GM12878 (cell line): Measurements from ENCODE around the gene DDX49. TPM values are rescaled to one million over a fixed set of nuclear protein-coding genes. Genes with fewer than 3 reads are reported as not detected.

Source experiments
- ATAC-seq: fragments of 200-7000 bp; cut with Tn5 transposase; 3 replicates; pipeline ENCODE4 v1.9.1; 2020; ENCODE audit warnings: mild to moderate bottlenecking, moderate library complexity
- BruUV-seq: library from RNA; stranded (reverse); fragments of 400-500 nt; replicated peaks from 2 replicates; lab custom pipeline; 2021; lab: Mats Ljungman, UMichigan
- CTCF ChIA-PET: fragments of 300-600 bp; sonication (Branson Sonifier 250); formaldehyde crosslinking; extraction: SDS; loops from one replicate; lab custom pipeline; 2021; ENCODE audit warnings: inconsistent platforms; lab: Yijun Ruan, JAX
- POLR2A ChIA-PET: fragments of 350-600 bp; formaldehyde crosslinking; extraction: SDS; loops from one replicate; lab custom pipeline; 2021; ENCODE audit warnings: inconsistent platforms; lab: Charles Lee
- RAD21 ChIA-PET: fragments of 300-600 bp; sonication (Branson Sonifier 250); formaldehyde crosslinking; loops from one replicate; lab custom pipeline; 2023; ENCODE audit warnings: antibody characterized with exemption; ENCODE audit not compliant: unreplicated experiment; lab: Charles Lee
- SMC1A ChIA-PET: fragments of 300-600 bp; sonication (Branson Sonifier 250); formaldehyde crosslinking; loops from one replicate; lab custom pipeline; 2023; ENCODE audit not compliant: unreplicated experiment, uncharacterized antibody; lab: Charles Lee
- DNase-seq: peaks from one replicate; pipeline ENCODE4 v3.0.0-alpha.2; 2011; ENCODE audit warnings: low read depth, low spot score
- FAIRE-seq: peaks from 3 replicates; lab custom pipeline; 2011; peaks lifted over from hg19 to GRCh38; lab: Jason Lieb, UNC
- H2AFZ ChIP-seq: 2 replicates; pipeline ENCODE4 v1.6.0; 2011; ENCODE audit warnings: low read depth, low read length, control low read depth; ENCODE audit not compliant: control insufficient read depth
- H3K27ac ChIP-seq: 2 replicates; pipeline ENCODE4 v1.5.1; 2011; ENCODE audit warnings: control low read depth; ENCODE audit not compliant: control insufficient read depth, insufficient read depth
- H3K27me3 ChIP-seq, 2 experiments: replicated peaks in 1 of 2; 2 replicates each; pipeline versions ENCODE4 v1.6.0 to v1.6.1; 2011; ENCODE audit warnings: low read length in 1 of 2; ENCODE audit not compliant: control insufficient read depth in 2 of 2, insufficient read depth in 2 of 2
- H3K36me3 ChIP-seq, 2 experiments: 2 replicates each; pipeline ENCODE4 v1.5.1; 2011; ENCODE audit warnings: low read length in 1 of 2; ENCODE audit not compliant: control insufficient read depth in 2 of 2, insufficient read depth in 2 of 2
- H3K4me1 ChIP-seq: 2 replicates; pipeline ENCODE4 v1.6.1; 2011; ENCODE audit warnings: mild to moderate bottlenecking, low read length, moderate library complexity, mixed read lengths; ENCODE audit not compliant: control insufficient read depth, insufficient read depth
- H3K4me2 ChIP-seq: 2 replicates; pipeline ENCODE4 v1.6.0; 2011; ENCODE audit warnings: control low read depth; ENCODE audit not compliant: control insufficient read depth, insufficient read depth
- H3K4me3 ChIP-seq: fragments of 200-600 bp; sonication (generic); 2 replicates; pipeline ENCODE4 v1.5.1; 2016
- H3K79me2 ChIP-seq: 2 replicates; pipeline ENCODE4 v1.6.0; 2011; ENCODE audit warnings: low read length; ENCODE audit not compliant: control insufficient read depth, insufficient read depth
- H3K9ac ChIP-seq: 2 replicates; pipeline ENCODE4 v1.8.0; 2011; ENCODE audit warnings: low read length, control low read depth, mixed read lengths; ENCODE audit not compliant: control insufficient read depth, insufficient read depth
- H3K9me3 ChIP-seq: replicated peaks from 3 replicates; pipeline ENCODE4 v1.5.1; 2011; ENCODE audit warnings: mild to moderate bottlenecking, low read length; ENCODE audit not compliant: control insufficient read depth, insufficient read depth
- H4K20me1 ChIP-seq: 2 replicates; pipeline ENCODE4 v1.6.0; 2011; ENCODE audit not compliant: control insufficient read depth, insufficient read depth
- CEBPB ChIP-seq, 2 experiments: fragments of 150-350 bp in 1 of 2; IDR thresholded peaks; 2 replicates each; pipeline ENCODE4 v1.6.1; 2012 to 2014; ENCODE audit warnings: low read depth in 2 of 2, low read length in 2 of 2, borderline replicate concordance in 1 of 2, inconsistent platforms in 1 of 2
- GABPA ChIP-seq: IDR thresholded peaks from 2 replicates; pipeline ENCODE4 v1.6.1; 2014; ENCODE audit warnings: antibody characterized with exemption, low read depth, mild to moderate bottlenecking, inconsistent platforms
- NFYA ChIP-seq: IDR thresholded peaks from 2 replicates; pipeline ENCODE4 v1.6.1; 2011; ENCODE audit warnings: low read depth, mild to moderate bottlenecking, low read length, improper control_type of control experiment, borderline replicate concordance
- NR2F1 ChIP-seq: fragments of 450-650 bp; conservative IDR thresholded peaks from 2 replicates; pipeline ENCODE4 v1.6.1; 2017; ENCODE audit warnings: mild to moderate bottlenecking
- POLR2A ChIP-seq: IDR thresholded peaks from 2 replicates; pipeline ENCODE4 v1.6.1; 2011; ENCODE audit warnings: low read depth, mild to moderate bottlenecking, low read length
- POLR2AphosphoS5 ChIP-seq: IDR thresholded peaks from 2 replicates; pipeline ENCODE4 v1.6.1; 2011; ENCODE audit warnings: mild to moderate bottlenecking, low read length, inconsistent platforms
- POU2F2 ChIP-seq: IDR thresholded peaks from 3 replicates; pipeline ENCODE4 v1.6.1; 2011; ENCODE audit warnings: low read depth, mild to moderate bottlenecking, low read length, borderline replicate concordance
- TCF12 ChIP-seq: IDR thresholded peaks from 2 replicates; pipeline ENCODE4 v1.6.1; 2011; ENCODE audit warnings: low read depth, mild to moderate bottlenecking, low read length
- TCF7 ChIP-seq: IDR thresholded peaks from 2 replicates; pipeline ENCODE4 v1.6.1; 2014; ENCODE audit warnings: antibody characterized with exemption, borderline replicate concordance
- YY1 ChIP-seq: IDR thresholded peaks from 2 replicates; pipeline ENCODE4 v1.6.1; 2011; ENCODE audit warnings: low read depth, mild to moderate bottlenecking, low read length
- ZNF207 ChIP-seq: fragments of 450-650 bp; IDR thresholded peaks from 2 replicates; pipeline ENCODE4 v1.6.1; 2014; ENCODE audit warnings: antibody characterized with exemption, mild to moderate bottlenecking, borderline replicate concordance
- ZNF687 ChIP-seq: fragments of 450-650 bp; IDR thresholded peaks from 2 replicates; pipeline ENCODE4 v1.6.1; 2017; ENCODE audit warnings: mild to moderate bottlenecking, moderate library complexity
- WGBS: methylation state at CpG from one replicate; pipeline ENCODE4 v1.1.6; 2016; ENCODE audit warnings: low lambda C conversion rate; ENCODE audit not compliant: insufficient replicate concordance, insufficient coverage; ENCODE audit errors: missing lambda C conversion rate; 5-methylcytosine and 5-hydroxymethylcytosine counted together
- in situ Hi-C: fragments of 300-500 bp; cut with MboI; formaldehyde crosslinking; loops from 9 replicates; pipeline ENCODE4 v1.14.3; 2018; ENCODE audit warnings: mixed read lengths
- intact Hi-C: fragments of 100-400 bp; cut with micrococcal nuclease; formaldehyde crosslinking; loops from one replicate; pipeline ENCODE4 v1.14.2; 2022; ENCODE audit not compliant: unreplicated experiment
- polyA plus RNA-seq, 11 experiments: library from polyadenylated mRNA; depleted of rRNA in 4 of 11; unstranded in 6 of 11; stranded (reverse) in 5 of 11; fragments of >200 nt; fragmentation: Nextera tagmentation in 4 of 11; fragmentation: Illumina TruSeq in 1 of 11; extraction: Ambion mirVana in 4 of 11; extraction: Trizol in 1 of 11; gene quantifications; 1 replicate in 1 of 11; 2 replicates in 10 of 11; pipeline versions ENCODE4 v1.2.1 to v1.2.3, GENCODE V29; 2011 to 2016; ENCODE audit warnings: inconsistent platforms in 2 of 11, missing spikeins in 2 of 11, low read depth in 1 of 11
- total RNA-seq, 4 experiments: library from RNA; depleted of rRNA in 3 of 4; stranded (reverse); fragments of >200 nt in 3 of 4; fragmentation: Illumina TruSeq in 1 of 4; extraction: Trizol in 1 of 4; gene quantifications; 2 replicates each; pipeline versions ENCODE4 v1.2.1 to v1.2.3, GENCODE V29; 2013 to 2021

The DDX49 gene
- total and polyA plus RNA-seq, 10 of the 15 experiments (the other 5 are each of a cell fraction or from before 2014, with no cell fraction given): 0.58 to 102 (median 48.1) TPM

- no peak overlapping the region for H3K4me2 ChIP-seq
- CTCF ChIA-PET: no interaction called here
- H3K9ac ChIP-seq: no peak overlapping the region
- peaks cover 8% of the 10 kb centered on the region for H3K4me1 ChIP-seq
- RAD21 ChIA-PET: no interaction called here
- no peak for ATAC-seq
- BruUV-seq: no TSS peak
- no peaks in the 10 kb centered on the region for H3K27me3 ChIP-seq
- SMC1A ChIA-PET: no interaction called here
- POLR2A ChIA-PET: no interaction called here
- intact Hi-C loops (no loop called here), in situ Hi-C loops (no loop called here)
- DNase-seq: no peak
- no peak overlapping the region for H3K4me3 ChIP-seq
- H3K79me2 ChIP-seq: peaks cover 32% of the 10 kb centered on the region
- WGBS: 88% methylated on average over 29 of the region's 29 CpGs
- TF ChIP-seq ZNF207: no peak
- TF ChIP-seq POLR2A: peak; percentile 27; the same call in 1 of the 2 replicates
- H4K20me1 ChIP-seq: no peaks in the 10 kb centered on the region
- FAIRE-seq: no peak
- H3K9me3 ChIP-seq: no peaks in the 10 kb centered on the region
- H3K27ac ChIP-seq: no peak overlapping the region
- H2AFZ ChIP-seq: no peak overlapping the region
- peaks cover 12 to 23% of the 10 kb centered on the region in 2 experiments; a peak in 3 of 4 replicates for H3K36me3 ChIP-seq
These were observed 2.9 kb downstream of the DDX49 start for GRCh38 chr19:18922228-18922985.

- WGBS: 93% methylated on average over 15 of the region's 15 CpGs
- DNase-seq (no peak), FAIRE-seq (no peak)
- CTCF ChIA-PET: interaction anchor here (0.9 kb wide), 1 partner anchor 43 kb away, joined by 3 read pairs; no protein-coding TSS in a partner anchor
- Histone ChIP-seq H3K4me1 (peaks cover 8% of the 10 kb centered on the region), H3K27me3 (no peaks in the 10 kb centered on the region), H3K9ac (no peak overlapping the region), H4K20me1 (no peaks in the 10 kb centered on the region), H3K36me3 (peaks cover 15 to 23% of the 10 kb centered on the region in 2 experiments; a peak in 3 of 4 replicates)
- POLR2A ChIA-PET: no interaction called here
- SMC1A ChIA-PET: no interaction called here
- BruUV-seq: no TSS peak
- no peak for TF ChIP-seq TCF12
- no peak for TF ChIP-seq NFYA
- TF ChIP-seq YY1: no peak
- TF ChIP-seq POU2F2: no peak
- TF ChIP-seq POLR2AphosphoS5: no peak; the same call in 1 of the 2 replicates
- no peak for TF ChIP-seq TCF7
- TF ChIP-seq NR2F1: no peak
- TF ChIP-seq CEBPB (IDR thresholded peaks at IDR 0.05; ENCODE audit: borderline replicate concordance in 1 of 2, low read depth in 2 of 2, low read length in 2 of 2): no peak
- TF ChIP-seq POLR2A: no peak
- TF ChIP-seq GABPA: no peak
- TF ChIP-seq ZNF687: no peak
- TF ChIP-seq, all 136 proteins: peak for 0
- peaks cover 13% of the 10 kb centered on the region for H3K79me2 ChIP-seq
- no peak overlapping the region for H3K27ac ChIP-seq
- RAD21 ChIA-PET: no interaction called here
- in situ Hi-C loops: no loop called here
- no peak for ATAC-seq
- no peak overlapping the region for H2AFZ ChIP-seq
- H3K4me3 ChIP-seq: no peak overlapping the region
- no peak overlapping the region for H3K4me2 ChIP-seq
- intact Hi-C loops: no loop called here
- no peaks in the 10 kb centered on the region for H3K9me3 ChIP-seq
These were observed 5.2 kb downstream of the DDX49 start for GRCh38 chr19:18924684-18925213.
